ENCODE data around the gene AMBRA1.

- TF ChIP-seq CTCF (conservative IDR thresholded peaks at IDR 0.05; ENCODE audit: low read depth, low read length) (no peak), EZH2 (IDR thresholded peaks at IDR 0.05; ENCODE audit: low read length, unreplicated experiment) (no peak)
Observed at GRCh38 chr11:46450846-46451477, 142.9 kb downstream of the AMBRA1 start.
